GM13976 (cell line): ENCODE data around the gene CYLD.

Source experiments
- DNase-seq: peaks from one replicate; pipeline ENCODE4 v3.0.0; 2012; ENCODE audit warnings: low spot score
- in situ Hi-C: fragments of 300-500 bp; cut with MboI; formaldehyde crosslinking; loops from one replicate; pipeline ENCODE4 v1.12.0; 2022; ENCODE audit warnings: low sequenced_read_pairs, mixed read lengths, inconsistent platforms; ENCODE audit not compliant: unreplicated experiment
- TF ChIP-seq, protein P1 (sequence below): IDR thresholded peaks from 2 replicates; pipeline ENCODE4 v1.5.1; 2012; ENCODE audit warnings: borderline replicate concordance, mild to moderate bottlenecking; ENCODE audit not compliant: insufficient read depth; ENCODE audit errors: extremely low read depth, missing control alignments, control extremely low read depth

The CYLD gene

GRCh38 chr16:50747207-50747956 is 5.5 kb downstream of the CYLD start:
- TF ChIP-seq, protein P1, sequence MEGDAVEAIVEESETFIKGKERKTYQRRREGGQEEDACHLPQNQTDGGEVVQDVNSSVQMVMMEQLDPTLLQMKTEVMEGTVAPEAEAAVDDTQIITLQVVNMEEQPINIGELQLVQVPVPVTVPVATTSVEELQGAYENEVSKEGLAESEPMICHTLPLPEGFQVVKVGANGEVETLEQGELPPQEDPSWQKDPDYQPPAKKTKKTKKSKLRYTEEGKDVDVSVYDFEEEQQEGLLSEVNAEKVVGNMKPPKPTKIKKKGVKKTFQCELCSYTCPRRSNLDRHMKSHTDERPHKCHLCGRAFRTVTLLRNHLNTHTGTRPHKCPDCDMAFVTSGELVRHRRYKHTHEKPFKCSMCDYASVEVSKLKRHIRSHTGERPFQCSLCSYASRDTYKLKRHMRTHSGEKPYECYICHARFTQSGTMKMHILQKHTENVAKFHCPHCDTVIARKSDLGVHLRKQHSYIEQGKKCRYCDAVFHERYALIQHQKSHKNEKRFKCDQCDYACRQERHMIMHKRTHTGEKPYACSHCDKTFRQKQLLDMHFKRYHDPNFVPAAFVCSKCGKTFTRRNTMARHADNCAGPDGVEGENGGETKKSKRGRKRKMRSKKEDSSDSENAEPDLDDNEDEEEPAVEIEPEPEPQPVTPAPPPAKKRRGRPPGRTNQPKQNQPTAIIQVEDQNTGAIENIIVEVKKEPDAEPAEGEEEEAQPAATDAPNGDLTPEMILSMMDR: peak; percentile 20
- in situ Hi-C loops: no loop called here
- DNase-seq: no peak

DNA sequence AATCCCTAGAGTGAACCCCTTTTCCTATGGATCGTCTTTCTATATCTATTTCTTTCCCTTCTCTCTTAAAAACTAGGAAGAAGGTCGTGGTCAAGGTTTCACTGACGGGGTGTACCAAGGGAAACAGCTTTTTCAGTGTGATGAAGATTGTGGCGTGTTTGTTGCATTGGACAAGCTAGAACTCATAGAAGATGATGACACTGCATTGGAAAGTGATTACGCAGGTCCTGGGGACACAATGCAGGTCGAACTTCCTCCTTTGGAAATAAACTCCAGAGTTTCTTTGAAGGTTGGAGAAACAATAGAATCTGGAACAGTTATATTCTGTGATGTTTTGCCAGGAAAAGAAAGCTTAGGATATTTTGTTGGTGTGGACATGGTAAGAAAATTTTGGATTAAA is 9.6 kb downstream of the CYLD start:
- DNase-seq: no peak
- TF ChIP-seq, protein P1: no peak
- in situ Hi-C loops: no loop called here

DNA sequence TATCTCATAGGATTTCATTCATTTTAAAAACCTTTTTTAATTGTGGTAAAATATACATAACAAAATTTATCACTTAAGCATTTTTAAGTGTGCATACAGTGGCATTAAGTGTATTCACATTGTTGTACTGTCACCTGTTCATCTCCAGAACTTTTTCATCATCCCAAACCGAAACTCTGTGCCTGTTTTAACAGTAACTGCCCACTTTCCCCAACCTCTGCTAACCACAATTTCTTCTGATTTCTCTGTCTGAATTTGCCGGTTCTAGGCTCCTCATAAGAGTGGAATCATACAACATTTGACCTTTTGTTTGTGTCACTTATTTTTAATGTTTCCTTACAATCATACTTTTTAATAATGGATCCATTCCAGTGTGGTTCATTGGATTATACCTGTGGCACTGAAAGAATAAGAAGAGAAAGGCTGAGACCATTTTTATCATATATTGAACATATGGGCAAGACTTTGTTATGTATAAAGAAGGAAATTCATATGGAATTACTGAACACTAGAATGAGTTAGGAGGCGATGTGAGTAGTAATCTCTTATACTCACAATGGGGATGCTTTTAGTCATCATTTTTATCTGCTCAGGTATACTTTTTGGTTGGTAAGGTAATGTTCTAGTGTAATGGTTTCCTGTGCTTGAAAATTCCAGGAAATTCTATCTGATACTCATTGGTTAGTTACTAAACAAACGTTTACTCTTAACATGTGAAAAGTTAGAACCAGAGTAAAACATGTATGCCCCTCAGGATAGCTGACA is 10.8 kb downstream of the CYLD start:
- no peak for DNase-seq
- in situ Hi-C loops: no loop called here
- TF ChIP-seq, protein P1: no peak

DNA sequence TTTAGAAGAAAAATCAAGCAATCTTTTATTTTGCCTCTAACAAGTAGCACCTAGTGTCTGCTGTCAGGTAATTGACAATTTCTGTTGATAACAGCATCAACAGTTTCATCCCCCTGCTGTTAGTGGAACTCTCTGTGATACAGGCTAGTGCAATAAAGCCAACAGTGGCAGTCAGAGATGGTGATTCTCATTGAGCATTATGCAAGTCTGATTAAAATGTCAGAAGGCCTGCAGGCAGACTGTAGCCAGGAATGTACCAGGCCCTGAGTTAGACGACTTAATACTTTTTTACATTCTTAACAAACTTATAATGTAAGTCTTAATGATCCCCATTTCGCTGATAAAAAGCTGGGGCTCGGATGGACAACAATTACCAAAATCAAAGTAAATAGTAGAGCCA is 14.6 kb downstream of the CYLD start:
- in situ Hi-C loops: no loop called here
- no peak for DNase-seq
- TF ChIP-seq, protein P1: no peak

- no peak for DNase-seq
- TF ChIP-seq, protein P1: no peak
- in situ Hi-C loops: no loop called here
Measured at GRCh38 chr16:50761267-50761666, 19.4 kb downstream of the CYLD start.

- in situ Hi-C loops: no loop called here
- TF ChIP-seq, protein P1: no peak
- DNase-seq: no peak
Measured at GRCh38 chr16:50762241-50762640, 20.4 kb downstream of the CYLD start.
